H9 (cell line): ENCODE measurements around the gene EIF4G2. TPM values are rescaled to one million over a fixed set of nuclear protein-coding genes. Genes with fewer than 3 reads are reported as not detected.

ENCODE experiments used
- DNase-seq: peaks from one replicate; pipeline ENCODE4 v3.0.0-alpha.2; 2017
- H2AFZ ChIP-seq: one replicate; pipeline ENCODE4 v1.6.1; 2013; ENCODE audit warnings: mild to moderate bottlenecking, low read length, control low read depth, moderate library complexity
- H2AK5ac ChIP-seq: 2 replicates; pipeline ENCODE4 v1.6.1; 2013; ENCODE audit warnings: low read length, control low read depth, mixed read lengths; ENCODE audit not compliant: insufficient read length
- H2BK120ac ChIP-seq: one replicate; pipeline ENCODE4 v1.6.1; 2013; ENCODE audit warnings: low read depth, mild to moderate bottlenecking, low read length, control low read depth, inconsistent platforms; ENCODE audit not compliant: poor library complexity, severe bottlenecking
- H2BK12ac ChIP-seq: 2 replicates; pipeline ENCODE4 v1.6.1; 2013; ENCODE audit warnings: low read length, control low read depth, mixed read lengths, low read depth; ENCODE audit not compliant: insufficient read length
- H2BK15ac ChIP-seq: 2 replicates; pipeline ENCODE4 v1.6.1; 2013; ENCODE audit warnings: low read depth, low read length, control low read depth
- H2BK20ac ChIP-seq: one replicate; pipeline ENCODE4 v1.6.1; 2013; ENCODE audit warnings: low read depth, mild to moderate bottlenecking, low read length, control low read depth, inconsistent platforms; ENCODE audit not compliant: poor library complexity, severe bottlenecking
- H2BK5ac ChIP-seq: 2 replicates; pipeline ENCODE4 v1.6.1; 2013; ENCODE audit warnings: low read length, control low read depth, mixed read lengths; ENCODE audit not compliant: insufficient read length
- H3K14ac ChIP-seq: 2 replicates; pipeline ENCODE4 v1.6.1; 2013; ENCODE audit warnings: low read length, control low read depth; ENCODE audit not compliant: insufficient read depth
- H3K18ac ChIP-seq: 2 replicates; pipeline ENCODE4 v1.6.1; 2013; ENCODE audit warnings: low read depth, mild to moderate bottlenecking, mixed read lengths, low read length, control low read depth; ENCODE audit not compliant: insufficient read length
- H3K23ac ChIP-seq: 2 replicates; pipeline ENCODE4 v1.6.1; 2013; ENCODE audit warnings: low read length, control low read depth, mixed read lengths, low read depth; ENCODE audit not compliant: insufficient read length
- H3K23me2 ChIP-seq: 2 replicates; pipeline ENCODE4 v1.6.1; 2013; ENCODE audit warnings: low read depth, mild to moderate bottlenecking, mixed read lengths, low read length, control low read depth; ENCODE audit not compliant: insufficient read length, poor library complexity, severe bottlenecking
- H3K27ac ChIP-seq: 2 replicates; pipeline ENCODE4 v1.5.1; 2013; ENCODE audit warnings: low read length, control low read depth, mixed read lengths, low read depth; ENCODE audit not compliant: insufficient read length
- H3K27me3 ChIP-seq: 2 replicates; pipeline ENCODE4 v1.6.1; 2013; ENCODE audit warnings: low read length, control low read depth, inconsistent platforms; ENCODE audit not compliant: insufficient read depth
- H3K4ac ChIP-seq: 2 replicates; pipeline ENCODE4 v1.6.1; 2013; ENCODE audit warnings: low read depth, mild to moderate bottlenecking, control low read depth, inconsistent platforms, low read length, moderate library complexity
- H3K4me1 ChIP-seq: 2 replicates; pipeline ENCODE4 v1.6.1; 2013; ENCODE audit warnings: low read length, control low read depth, inconsistent platforms; ENCODE audit not compliant: insufficient read depth
- H3K4me2 ChIP-seq: 2 replicates; pipeline ENCODE4 v1.6.1; 2013; ENCODE audit warnings: low read length, control low read depth, mixed read lengths; ENCODE audit not compliant: insufficient read length, insufficient read depth
- H3K56ac ChIP-seq: 2 replicates; pipeline ENCODE4 v1.6.1; 2013; ENCODE audit warnings: low read depth, mild to moderate bottlenecking, mixed read lengths, low read length, control low read depth; ENCODE audit not compliant: insufficient read length
- H3K79me1 ChIP-seq: 2 replicates; pipeline ENCODE4 v1.6.1; 2013; ENCODE audit warnings: low read depth, mild to moderate bottlenecking, moderate library complexity, low read length, control low read depth, inconsistent platforms; ENCODE audit not compliant: insufficient read depth, poor library complexity, severe bottlenecking
- H3K79me2 ChIP-seq: 2 replicates; pipeline ENCODE4 v1.6.1; 2013; ENCODE audit warnings: low read length, control low read depth, inconsistent platforms; ENCODE audit not compliant: insufficient read depth
- H3K9ac ChIP-seq: 2 replicates; pipeline ENCODE4 v1.6.1; 2013; ENCODE audit warnings: low read length, control low read depth, mixed read lengths; ENCODE audit not compliant: insufficient read length; ENCODE audit errors: extremely low read depth
- H3K9me3 ChIP-seq: one replicate; pipeline ENCODE4 v1.6.1; 2013; ENCODE audit warnings: low read depth, low read length, inconsistent platforms; ENCODE audit not compliant: control insufficient read depth
- H3T11ph ChIP-seq: one replicate; pipeline ENCODE4 v1.6.1; 2013; ENCODE audit warnings: mild to moderate bottlenecking, low read length, control low read depth, inconsistent platforms
- H4K20me1 ChIP-seq: one replicate; pipeline ENCODE4 v1.6.1; 2013; ENCODE audit not compliant: control insufficient read depth, insufficient read length, insufficient read depth
- H4K5ac ChIP-seq: 2 replicates; pipeline ENCODE4 v1.6.1; 2013; ENCODE audit warnings: low read depth, mild to moderate bottlenecking, mixed read lengths, low read length, control low read depth; ENCODE audit not compliant: insufficient read length
- H4K8ac ChIP-seq: replicated peaks from 2 replicates; pipeline ENCODE4 v1.6.1; 2013; ENCODE audit warnings: low read length, control low read depth, mixed read lengths, low read depth; ENCODE audit not compliant: insufficient read length
- H4K91ac ChIP-seq: 2 replicates; pipeline ENCODE4 v1.6.1; 2013; ENCODE audit warnings: low read depth, mild to moderate bottlenecking, moderate library complexity, mixed read lengths, low read length, control low read depth; ENCODE audit not compliant: insufficient read length
- H3K27ac Mint-ChIP-seq, 3 experiments: 2 replicates in 2 of 3; 3 replicates in 1 of 3; pipeline ENCODE4 v1.8.0; 2020 to 2021; ENCODE audit warnings: mixed read lengths in 3 of 3, mild to moderate bottlenecking in 1 of 3, moderate library complexity in 1 of 3
- H3K27me3 Mint-ChIP-seq: 2 replicates; pipeline ENCODE4 v1.8.0; 2021; ENCODE audit warnings: low read depth, mild to moderate bottlenecking, moderate library complexity, mixed read lengths
- H3K36me3 Mint-ChIP-seq, 3 experiments: 2 replicates in 2 of 3; 3 replicates in 1 of 3; pipeline ENCODE4 v1.8.0; 2020 to 2021; ENCODE audit warnings: low read depth in 3 of 3, mixed read lengths in 3 of 3; ENCODE audit not compliant: insufficient read depth in 1 of 3
- H3K4me1 Mint-ChIP-seq, 2 experiments: 2 replicates each; pipeline ENCODE4 v1.8.0; 2020; ENCODE audit warnings: mixed read lengths in 2 of 2
- H3K4me3 Mint-ChIP-seq, 2 experiments: 2 replicates in 1 of 2; 3 replicates in 1 of 2; pipeline ENCODE4 v1.8.0; 2020 to 2021; ENCODE audit warnings: mild to moderate bottlenecking in 2 of 2, mixed read lengths in 2 of 2, moderate library complexity in 1 of 2
- H3K9me3 Mint-ChIP-seq, 2 experiments: 2 replicates in 1 of 2; 3 replicates in 1 of 2; pipeline ENCODE4 v1.8.0; 2020; ENCODE audit warnings: mild to moderate bottlenecking in 2 of 2, mixed read lengths in 2 of 2, moderate library complexity in 1 of 2
- WGBS: extraction: QIAGEN DNeasy Blood & Tissue Kit; methylation state at CpG from one replicate; pipeline ENCODE4 v1.1.7; 2013; ENCODE audit warnings: missing lambda C conversion rate, low lambda C conversion rate, mixed read lengths; ENCODE audit not compliant: insufficient read length; ENCODE audit errors: extremely low coverage; 5-methylcytosine and 5-hydroxymethylcytosine counted together
- total RNA-seq: library from RNA; stranded (reverse); gene quantifications from 2 replicates; pipeline ENCODE4 v1.2.1, GENCODE V29; 2021
- TF ChIP-seq, protein P1 (sequence below): fragments of 200-600 bp; sonication (generic); conservative IDR thresholded peaks from 3 replicates; pipeline ENCODE4 v1.8.0; 2021; ENCODE audit warnings: antibody characterized with exemption, mild to moderate bottlenecking

Gene EIF4G2
- total RNA-seq, 1 experiment from 2014 or later = 1,013 TPM

- H3K79me1 ChIP-seq = no peaks in the 10 kb centered on the region
- H2BK20ac ChIP-seq = no peak overlapping the region
- no peak overlapping the region for H3T11ph ChIP-seq
- H3K27ac ChIP-seq = no peak overlapping the region
- H4K8ac ChIP-seq = no peak overlapping the region
- no peak overlapping the region for H3K4ac ChIP-seq
- DNase-seq = no peak
- H3K14ac ChIP-seq = no peak overlapping the region
- TF ChIP-seq, protein P1, sequence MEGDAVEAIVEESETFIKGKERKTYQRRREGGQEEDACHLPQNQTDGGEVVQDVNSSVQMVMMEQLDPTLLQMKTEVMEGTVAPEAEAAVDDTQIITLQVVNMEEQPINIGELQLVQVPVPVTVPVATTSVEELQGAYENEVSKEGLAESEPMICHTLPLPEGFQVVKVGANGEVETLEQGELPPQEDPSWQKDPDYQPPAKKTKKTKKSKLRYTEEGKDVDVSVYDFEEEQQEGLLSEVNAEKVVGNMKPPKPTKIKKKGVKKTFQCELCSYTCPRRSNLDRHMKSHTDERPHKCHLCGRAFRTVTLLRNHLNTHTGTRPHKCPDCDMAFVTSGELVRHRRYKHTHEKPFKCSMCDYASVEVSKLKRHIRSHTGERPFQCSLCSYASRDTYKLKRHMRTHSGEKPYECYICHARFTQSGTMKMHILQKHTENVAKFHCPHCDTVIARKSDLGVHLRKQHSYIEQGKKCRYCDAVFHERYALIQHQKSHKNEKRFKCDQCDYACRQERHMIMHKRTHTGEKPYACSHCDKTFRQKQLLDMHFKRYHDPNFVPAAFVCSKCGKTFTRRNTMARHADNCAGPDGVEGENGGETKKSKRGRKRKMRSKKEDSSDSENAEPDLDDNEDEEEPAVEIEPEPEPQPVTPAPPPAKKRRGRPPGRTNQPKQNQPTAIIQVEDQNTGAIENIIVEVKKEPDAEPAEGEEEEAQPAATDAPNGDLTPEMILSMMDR = no peak
- H4K20me1 ChIP-seq = no peaks in the 10 kb centered on the region
- Mint-ChIP-seq H3K27me3 (no peaks in the 10 kb centered on the region), H3K9me3 (no peaks in the 10 kb centered on the region), H3K4me1 (peaks cover 7 to 8% of the 10 kb centered on the region in 2 experiments), H3K27ac (peak overlapping the region in 1 of 3 experiments; percentile 90; a peak in 1 of 7 replicates), H3K36me3 (peaks cover 11 to 34% (median 26%) of the 10 kb centered on the region in 3 experiments; a peak in 6 of 7 replicates), H3K4me3 (no peak overlapping the region)
- no peak overlapping the region for H3K56ac ChIP-seq
- no peaks in the 10 kb centered on the region for H3K4me1 ChIP-seq
- no peak overlapping the region for H2AFZ ChIP-seq
- H2AK5ac ChIP-seq = no peak overlapping the region
- no peak overlapping the region for H3K9ac ChIP-seq
- no peaks in the 10 kb centered on the region for H3K23me2 ChIP-seq
- no peak overlapping the region for H2BK5ac ChIP-seq
- no peaks in the 10 kb centered on the region for H3K27me3 ChIP-seq
- H3K23ac ChIP-seq = no peak overlapping the region
- H4K5ac ChIP-seq = no peak overlapping the region
- no peak overlapping the region for H3K18ac ChIP-seq
- H3K79me2 ChIP-seq = no peaks in the 10 kb centered on the region
- no peak overlapping the region for H3K4me2 ChIP-seq
- H2BK15ac ChIP-seq = no peak overlapping the region
- no peaks in the 10 kb centered on the region for H3K9me3 ChIP-seq
- no peak overlapping the region for H2BK12ac ChIP-seq
- H4K91ac ChIP-seq = no peak overlapping the region
- no peak overlapping the region for H2BK120ac ChIP-seq
- no CpG with 5 or more reads among the region's 2 CpGs for WGBS
Measured at GRCh38 chr11:10780040-10780439, 28.7 kb downstream of the EIF4G2 start.
